HEK293 (cell line): ENCODE results near the gene SLC25A30.
"Not testable (repeated sequence)": the region's sequence is repeated elsewhere in the genome, so short reads cannot be mapped to it uniquely, and the experiment has no call there.

Experiments
- BCL11B ChIP-seq: fragments of 450-650 bp; formaldehyde crosslinking; IDR thresholded peaks from 2 replicates; pipeline ENCODE4 v1.5.1; 2016; ENCODE audit warnings: low read depth, missing biosample characterization, missing genetic modification characterization
- CTCF ChIP-seq: fragments of 450-650 bp; formaldehyde crosslinking; IDR thresholded peaks from 2 replicates; pipeline ENCODE4 v1.5.1; 2016; ENCODE audit warnings: missing biosample characterization, missing genetic modification characterization
- SP2 ChIP-seq: fragments of 450-650 bp; formaldehyde crosslinking; IDR thresholded peaks from 2 replicates; pipeline ENCODE4 v1.5.1; 2016; ENCODE audit warnings: missing biosample characterization, missing genetic modification characterization
- ZFP3 ChIP-seq: fragments of 450-650 bp; formaldehyde crosslinking; IDR thresholded peaks from 2 replicates; pipeline ENCODE4 v1.5.1; 2016; ENCODE audit warnings: low read depth, missing biosample characterization, missing genetic modification characterization
- ZNF140 ChIP-seq: fragments of 450-650 bp; formaldehyde crosslinking; IDR thresholded peaks from 2 replicates; pipeline ENCODE4 v1.5.1; 2016; ENCODE audit warnings: missing biosample characterization, missing genetic modification characterization
- ZNF239 ChIP-seq: fragments of 450-650 bp; formaldehyde crosslinking; IDR thresholded peaks from 2 replicates; pipeline ENCODE4 v1.5.1; 2016; ENCODE audit warnings: missing biosample characterization, missing genetic modification characterization
- ZNF473 ChIP-seq: fragments of 450-650 bp; formaldehyde crosslinking; IDR thresholded peaks from 2 replicates; pipeline ENCODE4 v1.5.1; 2017; ENCODE audit warnings: missing biosample characterization, missing genetic modification characterization
- ZNF521 ChIP-seq: fragments of 450-650 bp; formaldehyde crosslinking; IDR thresholded peaks from 2 replicates; pipeline ENCODE4 v1.5.1; 2017; ENCODE audit warnings: missing biosample characterization, mild to moderate bottlenecking, missing genetic modification characterization

GRCh38 chr13:45344064-45344463 is 74.1 kb downstream of the SLC25A30 start:
- not testable (repeated sequence) for TF ChIP-seq ZFP3, ZNF239, BCL11B, SP2, ZNF473, CTCF, ZNF140, ZNF521 (tag by site-specific recombination)
